GM12878 (cell line): ENCODE data around the gene LMNB1. TPM values are rescaled to one million over a fixed set of nuclear protein-coding genes. Genes with fewer than 3 reads are reported as not detected.
"Not testable (repeated sequence)": the region's sequence is repeated elsewhere in the genome, so short reads cannot be mapped to it uniquely, and the experiment has no call there.

Source experiments
- ATAC-seq: fragments of 200-7000 bp; cut with Tn5 transposase; 3 replicates; pipeline ENCODE4 v1.9.1; 2020; ENCODE audit warnings: mild to moderate bottlenecking, moderate library complexity
- BruUV-seq: library from RNA; stranded (reverse); fragments of 400-500 nt; replicated peaks from 2 replicates; lab custom pipeline; 2021; lab: Mats Ljungman, UMichigan
- CTCF ChIA-PET: fragments of 300-600 bp; sonication (Branson Sonifier 250); formaldehyde crosslinking; extraction: SDS; loops from one replicate; lab custom pipeline; 2021; ENCODE audit warnings: inconsistent platforms; lab: Yijun Ruan, JAX
- POLR2A ChIA-PET: fragments of 350-600 bp; formaldehyde crosslinking; extraction: SDS; loops from one replicate; lab custom pipeline; 2021; ENCODE audit warnings: inconsistent platforms; lab: Charles Lee
- RAD21 ChIA-PET: fragments of 300-600 bp; sonication (Branson Sonifier 250); formaldehyde crosslinking; loops from one replicate; lab custom pipeline; 2023; ENCODE audit warnings: antibody characterized with exemption; ENCODE audit not compliant: unreplicated experiment; lab: Charles Lee
- SMC1A ChIA-PET: fragments of 300-600 bp; sonication (Branson Sonifier 250); formaldehyde crosslinking; loops from one replicate; lab custom pipeline; 2023; ENCODE audit not compliant: unreplicated experiment, uncharacterized antibody; lab: Charles Lee
- DNase-seq: peaks from one replicate; pipeline ENCODE4 v3.0.0-alpha.2; 2011; ENCODE audit warnings: low read depth, low spot score
- FAIRE-seq: peaks from 3 replicates; lab custom pipeline; 2011; peaks lifted over from hg19 to GRCh38; lab: Jason Lieb, UNC
- H2AFZ ChIP-seq: 2 replicates; pipeline ENCODE4 v1.6.0; 2011; ENCODE audit warnings: low read depth, low read length, control low read depth; ENCODE audit not compliant: control insufficient read depth
- H3K27ac ChIP-seq: 2 replicates; pipeline ENCODE4 v1.5.1; 2011; ENCODE audit warnings: control low read depth; ENCODE audit not compliant: control insufficient read depth, insufficient read depth
- H3K27me3 ChIP-seq, 2 experiments: replicated peaks in 1 of 2; 2 replicates each; pipeline versions ENCODE4 v1.6.0 to v1.6.1; 2011; ENCODE audit warnings: low read length in 1 of 2; ENCODE audit not compliant: control insufficient read depth in 2 of 2, insufficient read depth in 2 of 2
- H3K36me3 ChIP-seq, 2 experiments: 2 replicates each; pipeline ENCODE4 v1.5.1; 2011; ENCODE audit warnings: low read length in 1 of 2; ENCODE audit not compliant: control insufficient read depth in 2 of 2, insufficient read depth in 2 of 2
- H3K4me1 ChIP-seq: 2 replicates; pipeline ENCODE4 v1.6.1; 2011; ENCODE audit warnings: mild to moderate bottlenecking, low read length, moderate library complexity, mixed read lengths; ENCODE audit not compliant: control insufficient read depth, insufficient read depth
- H3K4me2 ChIP-seq: 2 replicates; pipeline ENCODE4 v1.6.0; 2011; ENCODE audit warnings: control low read depth; ENCODE audit not compliant: control insufficient read depth, insufficient read depth
- H3K4me3 ChIP-seq: fragments of 200-600 bp; sonication (generic); 2 replicates; pipeline ENCODE4 v1.5.1; 2016
- H3K79me2 ChIP-seq: 2 replicates; pipeline ENCODE4 v1.6.0; 2011; ENCODE audit warnings: low read length; ENCODE audit not compliant: control insufficient read depth, insufficient read depth
- H3K9ac ChIP-seq: 2 replicates; pipeline ENCODE4 v1.8.0; 2011; ENCODE audit warnings: low read length, control low read depth, mixed read lengths; ENCODE audit not compliant: control insufficient read depth, insufficient read depth
- H3K9me3 ChIP-seq: replicated peaks from 3 replicates; pipeline ENCODE4 v1.5.1; 2011; ENCODE audit warnings: mild to moderate bottlenecking, low read length; ENCODE audit not compliant: control insufficient read depth, insufficient read depth
- H4K20me1 ChIP-seq: 2 replicates; pipeline ENCODE4 v1.6.0; 2011; ENCODE audit not compliant: control insufficient read depth, insufficient read depth
- CTCF ChIP-seq, 3 experiments: IDR thresholded peaks in 2 of 3; conservative IDR thresholded peaks in 1 of 3; 2 replicates each; pipeline ENCODE4 v1.5.1; 2011; ENCODE audit warnings: low read depth in 3 of 3, low read length in 3 of 3, mild to moderate bottlenecking in 3 of 3, control low read depth in 2 of 3, moderate library complexity in 2 of 3, inconsistent platforms in 1 of 3, mixed read lengths in 1 of 3; ENCODE audit not compliant: control insufficient read depth in 2 of 3, insufficient read depth in 1 of 3; ENCODE audit errors: extremely low read depth in 1 of 3
- RAD21 ChIP-seq: IDR thresholded peaks from 2 replicates; pipeline ENCODE4 v1.6.1; 2011; ENCODE audit warnings: mild to moderate bottlenecking, low read depth, low read length, moderate library complexity; ENCODE audit not compliant: insufficient read depth
- SMC3 ChIP-seq: IDR thresholded peaks from 2 replicates; pipeline ENCODE4 v1.6.1; 2011; ENCODE audit warnings: low read length, improper control_type of control experiment, borderline replicate concordance
- YY1 ChIP-seq: IDR thresholded peaks from 2 replicates; pipeline ENCODE4 v1.6.1; 2011; ENCODE audit warnings: low read depth, mild to moderate bottlenecking, low read length
- WGBS: methylation state at CpG from one replicate; pipeline ENCODE4 v1.1.6; 2016; ENCODE audit warnings: low lambda C conversion rate; ENCODE audit not compliant: insufficient replicate concordance, insufficient coverage; ENCODE audit errors: missing lambda C conversion rate; 5-methylcytosine and 5-hydroxymethylcytosine counted together
- in situ Hi-C: fragments of 300-500 bp; cut with MboI; formaldehyde crosslinking; loops from 9 replicates; pipeline ENCODE4 v1.14.3; 2018; ENCODE audit warnings: mixed read lengths
- intact Hi-C: fragments of 100-400 bp; cut with micrococcal nuclease; formaldehyde crosslinking; loops from one replicate; pipeline ENCODE4 v1.14.2; 2022; ENCODE audit not compliant: unreplicated experiment
- polyA plus RNA-seq, 11 experiments: library from polyadenylated mRNA; depleted of rRNA in 4 of 11; unstranded in 6 of 11; stranded (reverse) in 5 of 11; fragments of >200 nt; fragmentation: Nextera tagmentation in 4 of 11; fragmentation: Illumina TruSeq in 1 of 11; extraction: Ambion mirVana in 4 of 11; extraction: Trizol in 1 of 11; gene quantifications; 1 replicate in 1 of 11; 2 replicates in 10 of 11; pipeline versions ENCODE4 v1.2.1 to v1.2.3, GENCODE V29; 2011 to 2016; ENCODE audit warnings: inconsistent platforms in 2 of 11, missing spikeins in 2 of 11, low read depth in 1 of 11
- total RNA-seq, 4 experiments: library from RNA; depleted of rRNA in 3 of 4; stranded (reverse); fragments of >200 nt in 3 of 4; fragmentation: Illumina TruSeq in 1 of 4; extraction: Trizol in 1 of 4; gene quantifications; 2 replicates each; pipeline versions ENCODE4 v1.2.1 to v1.2.3, GENCODE V29; 2013 to 2021
- TF ChIP-seq, protein P1 (sequence below): IDR thresholded peaks from 2 replicates; pipeline ENCODE4 v1.6.1; 2012; ENCODE audit warnings: mild to moderate bottlenecking, low read depth, low read length

The LMNB1 gene
- total and polyA plus RNA-seq, 10 of the 15 experiments (the other 5 are each of a cell fraction or from before 2014, with no cell fraction given) = 7.0 to 185 (median 86.4) TPM

DNA sequence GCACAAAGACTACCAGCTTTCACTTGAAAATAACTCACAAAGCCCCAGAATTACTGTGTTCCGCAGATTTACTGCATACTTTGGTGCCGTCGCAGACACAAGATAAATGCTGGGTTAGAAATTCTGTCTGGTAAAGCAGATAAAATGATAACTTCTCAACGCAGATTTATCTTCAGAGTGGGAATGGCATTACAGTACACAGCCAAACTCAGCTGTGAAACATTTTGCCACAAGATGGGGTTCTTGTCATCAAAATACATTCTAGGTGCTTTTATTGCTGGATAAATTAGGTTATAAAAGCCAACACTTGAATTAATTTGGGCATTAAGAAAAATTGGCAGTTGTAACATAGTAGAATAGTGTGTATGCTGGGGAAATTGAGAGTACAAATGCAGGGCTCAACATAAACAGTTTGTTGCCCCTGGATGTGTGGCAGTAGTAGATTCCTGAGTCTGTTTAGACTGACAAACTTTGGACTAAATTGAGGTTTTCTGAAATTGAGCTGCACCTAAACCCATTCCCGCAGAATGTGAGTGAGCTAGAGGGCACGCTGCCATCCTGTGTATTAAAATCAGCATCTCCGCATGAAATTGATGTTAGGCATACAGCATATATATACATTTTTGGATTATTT lies 61.1 kb downstream of the LMNB1 start:
- no peak for FAIRE-seq
- intact Hi-C loops = no loop called here
- in situ Hi-C loops = no loop called here

DNA sequence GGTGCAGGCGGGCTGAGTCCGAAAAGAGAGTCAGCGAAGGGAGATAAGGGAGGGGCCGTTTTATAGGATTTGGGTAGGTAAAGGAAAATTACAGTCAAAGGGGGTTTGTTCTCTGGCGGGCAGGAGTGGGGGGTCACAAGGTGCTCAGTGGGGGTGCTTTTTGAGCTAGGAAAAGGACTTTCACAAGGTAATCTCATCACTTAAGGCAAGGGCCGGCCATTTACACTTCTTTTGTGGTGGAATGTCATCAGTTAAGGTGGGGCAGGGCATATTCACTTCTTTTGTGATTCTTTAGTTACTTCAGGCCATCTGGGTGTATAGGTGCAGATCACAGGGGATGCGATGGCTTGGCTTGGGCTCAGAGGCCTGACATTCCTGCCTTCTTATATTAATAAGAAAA lies 62.5 kb downstream of the LMNB1 start:
- H3K4me3 ChIP-seq, H3K9me3 ChIP-seq, DNase-seq, POLR2A ChIA-PET, CTCF ChIA-PET, H3K9ac ChIP-seq, BruUV-seq, SMC1A ChIA-PET, in situ Hi-C loops, H3K27ac ChIP-seq, H3K79me2 ChIP-seq, H2AFZ ChIP-seq, FAIRE-seq, H3K4me1 ChIP-seq, H3K27me3 ChIP-seq, RAD21 ChIA-PET, intact Hi-C loops, H3K4me2 ChIP-seq, ATAC-seq, H4K20me1 ChIP-seq: not testable (repeated sequence)
- WGBS = 85% methylated on average over 7 of the region's 7 CpGs
- peaks cover 8 to 11% of the 10 kb centered on the region in 2 experiments; a peak in 3 of 4 replicates for H3K36me3 ChIP-seq

More for the DNA sequence above, 61.1 kb downstream of the LMNB1 start:
- no peaks in the 10 kb centered on the region for H4K20me1 ChIP-seq
- no peak overlapping the region for H3K9ac ChIP-seq
- no peak overlapping the region for H3K27ac ChIP-seq
- ChIA-PET SMC1A (interaction anchor here (0.8 to 2.2 kb wide), 9 partner anchors 12 to 475 kb away, joined by 3 to 9 read pairs (median 3); no protein-coding TSS in a partner anchor), POLR2A (no interaction called here), CTCF (interaction anchor here (0.6 to 2.0 kb wide), 9 partner anchors 11 to 608 kb away, joined by 3 to 10 read pairs (median 4); no protein-coding TSS in a partner anchor), RAD21 (interaction anchor here (0.6 to 1.7 kb wide), 7 partner anchors 11 to 655 kb away, joined by 3 to 5 read pairs (median 3); no protein-coding TSS in a partner anchor)
- no peak overlapping the region for H3K4me2 ChIP-seq
- H3K4me3 ChIP-seq = no peak overlapping the region
- no peak overlapping the region for H2AFZ ChIP-seq
- WGBS = 84% methylated on average over 7 of the region's 7 CpGs
- DNase-seq (no peak), ATAC-seq (no peak; the same call in 2 of the 3 replicates)
- H3K27me3 ChIP-seq = no peaks in the 10 kb centered on the region
- BruUV-seq = no TSS peak
- H3K36me3 ChIP-seq = peaks cover 11 to 14% of the 10 kb centered on the region in 2 experiments
- H3K4me1 ChIP-seq = no peaks in the 10 kb centered on the region
- no peak for TF ChIP-seq YY1
- peak; percentile 18; the same call in 1 of the 2 replicates for TF ChIP-seq SMC3
- peak; percentile 36; the same call in 1 of the 2 replicates for TF ChIP-seq RAD21
- TF ChIP-seq, protein P1, sequence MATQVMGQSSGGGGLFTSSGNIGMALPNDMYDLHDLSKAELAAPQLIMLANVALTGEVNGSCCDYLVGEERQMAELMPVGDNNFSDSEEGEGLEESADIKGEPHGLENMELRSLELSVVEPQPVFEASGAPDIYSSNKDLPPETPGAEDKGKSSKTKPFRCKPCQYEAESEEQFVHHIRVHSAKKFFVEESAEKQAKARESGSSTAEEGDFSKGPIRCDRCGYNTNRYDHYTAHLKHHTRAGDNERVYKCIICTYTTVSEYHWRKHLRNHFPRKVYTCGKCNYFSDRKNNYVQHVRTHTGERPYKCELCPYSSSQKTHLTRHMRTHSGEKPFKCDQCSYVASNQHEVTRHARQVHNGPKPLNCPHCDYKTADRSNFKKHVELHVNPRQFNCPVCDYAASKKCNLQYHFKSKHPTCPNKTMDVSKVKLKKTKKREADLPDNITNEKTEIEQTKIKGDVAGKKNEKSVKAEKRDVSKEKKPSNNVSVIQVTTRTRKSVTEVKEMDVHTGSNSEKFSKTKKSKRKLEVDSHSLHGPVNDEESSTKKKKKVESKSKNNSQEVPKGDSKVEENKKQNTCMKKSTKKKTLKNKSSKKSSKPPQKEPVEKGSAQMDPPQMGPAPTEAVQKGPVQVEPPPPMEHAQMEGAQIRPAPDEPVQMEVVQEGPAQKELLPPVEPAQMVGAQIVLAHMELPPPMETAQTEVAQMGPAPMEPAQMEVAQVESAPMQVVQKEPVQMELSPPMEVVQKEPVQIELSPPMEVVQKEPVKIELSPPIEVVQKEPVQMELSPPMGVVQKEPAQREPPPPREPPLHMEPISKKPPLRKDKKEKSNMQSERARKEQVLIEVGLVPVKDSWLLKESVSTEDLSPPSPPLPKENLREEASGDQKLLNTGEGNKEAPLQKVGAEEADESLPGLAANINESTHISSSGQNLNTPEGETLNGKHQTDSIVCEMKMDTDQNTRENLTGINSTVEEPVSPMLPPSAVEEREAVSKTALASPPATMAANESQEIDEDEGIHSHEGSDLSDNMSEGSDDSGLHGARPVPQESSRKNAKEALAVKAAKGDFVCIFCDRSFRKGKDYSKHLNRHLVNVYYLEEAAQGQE = no peak
- peak in 1 of 3 experiments; percentile 36; a peak in 1 of 6 replicates for TF ChIP-seq CTCF (IDR thresholded peaks at IDR 0.05 in 2 of 3, conservative IDR thresholded peaks at IDR 0.05 in 1 of 3; ENCODE audit: control insufficient read depth in 2 of 3, extremely low read depth in 1 of 3, insufficient read depth in 1 of 3, low read depth in 3 of 3, low read length in 3 of 3)
- H3K79me2 ChIP-seq = no peaks in the 10 kb centered on the region
- H3K9me3 ChIP-seq = no peaks in the 10 kb centered on the region
